ENCODE measurements around the gene GLI3.

GLI3 gene

GRCh38 chr7:42143711-42144600, 93.1 kb downstream of the GLI3 start:
- no peaks in the 10 kb centered on the region for H3K27me3 ChIP-seq (ENCODE audit: control insufficient read depth in 1 of 2, insufficient read depth in 2 of 2, low read length in 2 of 2)
- H3K36me3 ChIP-seq (ENCODE audit: control insufficient read depth in 2 of 2, insufficient read depth in 2 of 2, low read length in 2 of 2), result peaks cover 0 to 6% of the 10 kb centered on the region in 2 donors
- H3K4me3 ChIP-seq (ENCODE audit: low read length in 2 of 2), result no peak overlapping the region
- no peak overlapping the region for H3K9ac ChIP-seq (ENCODE audit: low read length in 2 of 2)
- no peak overlapping the region for H3K27ac ChIP-seq (ENCODE audit: low read length)
- H3K4me1 ChIP-seq (ENCODE audit: control insufficient read depth, insufficient read depth, low read length), result peaks cover 7% of the 10 kb centered on the region
- H3K9me3 ChIP-seq (ENCODE audit: control insufficient read depth in 2 of 2, low read length in 2 of 2), result no peaks in the 10 kb centered on the region

DNA sequence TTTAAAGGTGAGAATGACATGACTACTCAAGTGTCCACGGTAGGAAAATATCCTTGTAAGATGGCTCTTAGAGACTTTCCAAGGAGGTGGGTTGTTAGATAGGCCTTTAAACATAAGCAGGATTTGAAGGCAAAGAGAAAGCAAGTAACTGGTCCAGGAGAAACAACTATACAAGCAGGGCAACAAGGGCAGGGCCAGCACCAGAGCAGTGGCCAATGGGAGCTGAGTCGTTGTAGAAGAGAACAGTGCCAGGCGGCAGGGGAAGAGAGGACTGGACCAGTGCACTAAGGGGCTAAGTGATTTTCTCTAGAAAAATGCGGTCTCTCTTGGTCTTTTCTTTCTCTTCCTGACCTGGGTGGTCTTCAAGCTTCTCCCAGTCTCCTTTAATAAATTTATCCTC, 94.9 kb downstream of the GLI3 start:
- peaks cover 19% of the 10 kb centered on the region for H3K4me1 ChIP-seq (ENCODE audit: control insufficient read depth, insufficient read depth, low read length)
- no peak overlapping the region for H3K9ac ChIP-seq (ENCODE audit: low read length in 2 of 2)
- H3K27ac ChIP-seq (ENCODE audit: low read length), result no peak overlapping the region
- H3K27me3 ChIP-seq (ENCODE audit: control insufficient read depth in 1 of 2, insufficient read depth in 2 of 2, low read length in 2 of 2), result no peaks in the 10 kb centered on the region
- H3K36me3 ChIP-seq (ENCODE audit: control insufficient read depth in 2 of 2, insufficient read depth in 2 of 2, low read length in 2 of 2), result peaks cover 0 to 5% of the 10 kb centered on the region in 2 donors
- H3K4me3 ChIP-seq (ENCODE audit: low read length in 2 of 2), result no peak overlapping the region
- H3K9me3 ChIP-seq (ENCODE audit: control insufficient read depth in 2 of 2, low read length in 2 of 2), result no peaks in the 10 kb centered on the region

DNA sequence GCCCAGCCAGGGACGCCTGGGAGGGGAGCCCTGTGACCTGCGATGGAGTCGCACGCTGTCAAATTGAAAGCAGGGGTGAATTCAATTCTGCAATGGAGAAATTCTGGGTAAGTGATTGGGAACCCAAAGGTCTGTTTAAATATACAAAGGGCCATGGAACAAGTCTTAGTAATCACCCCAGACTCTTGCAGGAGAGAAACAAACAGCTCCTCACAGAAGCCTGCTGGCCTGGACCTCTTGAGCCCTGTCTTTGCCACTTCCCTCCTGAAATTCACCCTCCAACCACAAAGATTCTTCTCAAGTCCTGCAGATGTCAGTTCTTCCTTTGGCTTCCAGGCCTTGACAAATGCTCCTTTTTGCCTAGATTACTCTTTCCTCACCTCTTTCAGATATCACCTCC, 97.3 kb downstream of the GLI3 start:
- Histone ChIP-seq H3K4me3 (ENCODE audit: low read length in 2 of 2) (no peak overlapping the region), H3K36me3 (ENCODE audit: control insufficient read depth in 2 of 2, insufficient read depth in 2 of 2, low read length in 2 of 2) (no peaks in the 10 kb centered on the region), H3K9me3 (ENCODE audit: control insufficient read depth in 2 of 2, low read length in 2 of 2) (no peaks in the 10 kb centered on the region), H3K4me1 (ENCODE audit: control insufficient read depth, insufficient read depth, low read length) (peaks cover 28% of the 10 kb centered on the region), H3K9ac (ENCODE audit: low read length in 2 of 2) (no peak overlapping the region), H3K27ac (ENCODE audit: low read length) (no peak overlapping the region), H3K27me3 (ENCODE audit: control insufficient read depth in 1 of 2, insufficient read depth in 2 of 2, low read length in 2 of 2) (no peaks in the 10 kb centered on the region)

DNA sequence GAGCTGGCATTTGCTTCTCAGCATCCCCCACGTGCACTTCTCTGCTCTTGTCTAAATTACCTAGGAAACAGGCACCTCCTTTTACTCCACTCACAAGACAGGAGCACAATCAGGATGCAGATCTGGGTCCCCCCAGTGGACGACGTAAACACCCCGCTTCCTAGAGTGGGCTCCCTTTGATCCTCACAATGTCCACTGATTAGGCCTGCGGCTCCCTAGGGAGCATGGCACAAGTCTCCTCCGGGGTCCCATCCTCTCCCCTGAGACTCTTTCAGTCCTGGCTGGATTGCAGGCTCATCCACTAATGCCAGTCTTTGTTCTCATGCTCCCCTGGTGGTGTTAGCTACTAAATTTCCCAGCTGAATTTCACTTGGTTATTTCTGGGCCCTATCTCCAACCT, 98.3 kb downstream of the GLI3 start:
- H3K4me1 ChIP-seq (ENCODE audit: control insufficient read depth, insufficient read depth, low read length), result peaks cover 24% of the 10 kb centered on the region

DNA sequence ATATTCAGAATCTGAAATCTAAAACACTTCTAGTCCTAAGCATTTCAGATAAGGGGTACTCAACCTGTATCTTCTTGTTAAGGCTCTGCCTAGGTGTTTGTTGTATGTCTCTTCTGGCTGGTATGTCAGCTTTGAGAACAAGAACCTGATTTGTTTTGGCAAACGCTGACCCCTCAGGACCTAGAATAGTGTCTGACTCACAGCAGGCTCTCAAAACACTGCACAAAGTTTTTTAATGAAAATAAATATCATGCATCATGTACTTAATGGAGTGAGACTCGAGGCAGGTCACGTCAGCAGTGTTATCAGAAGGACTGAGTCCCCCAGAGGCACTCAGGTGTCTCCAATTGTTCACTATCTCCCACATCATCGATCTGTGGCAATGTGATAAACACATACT, 99.1 kb downstream of the GLI3 start:
- no peak overlapping the region for H3K9ac ChIP-seq (ENCODE audit: low read length in 2 of 2)
- no peaks in the 10 kb centered on the region for H3K9me3 ChIP-seq (ENCODE audit: control insufficient read depth in 2 of 2, low read length in 2 of 2)
- H3K36me3 ChIP-seq (ENCODE audit: control insufficient read depth in 2 of 2, insufficient read depth in 2 of 2, low read length in 2 of 2), result no peaks in the 10 kb centered on the region
- peaks cover 24% of the 10 kb centered on the region for H3K4me1 ChIP-seq (ENCODE audit: control insufficient read depth, insufficient read depth, low read length)
- H3K27ac ChIP-seq (ENCODE audit: low read length), result no peak overlapping the region
- no peaks in the 10 kb centered on the region for H3K27me3 ChIP-seq (ENCODE audit: control insufficient read depth in 1 of 2, insufficient read depth in 2 of 2, low read length in 2 of 2)
- H3K4me3 ChIP-seq (ENCODE audit: low read length in 2 of 2), result no peak overlapping the region

More for the DNA sequence above, 98.3 kb downstream of the GLI3 start:
- H3K27ac ChIP-seq (ENCODE audit: low read length), result no peak overlapping the region
- H3K9me3 ChIP-seq (ENCODE audit: control insufficient read depth in 2 of 2, low read length in 2 of 2), result no peaks in the 10 kb centered on the region
- H3K36me3 ChIP-seq (ENCODE audit: control insufficient read depth in 2 of 2, insufficient read depth in 2 of 2, low read length in 2 of 2), result no peaks in the 10 kb centered on the region
- no peak overlapping the region for H3K4me3 ChIP-seq (ENCODE audit: low read length in 2 of 2)
- H3K9ac ChIP-seq (ENCODE audit: low read length in 2 of 2), result no peak overlapping the region
- H3K27me3 ChIP-seq (ENCODE audit: control insufficient read depth in 1 of 2, insufficient read depth in 2 of 2, low read length in 2 of 2), result no peaks in the 10 kb centered on the region

DNA sequence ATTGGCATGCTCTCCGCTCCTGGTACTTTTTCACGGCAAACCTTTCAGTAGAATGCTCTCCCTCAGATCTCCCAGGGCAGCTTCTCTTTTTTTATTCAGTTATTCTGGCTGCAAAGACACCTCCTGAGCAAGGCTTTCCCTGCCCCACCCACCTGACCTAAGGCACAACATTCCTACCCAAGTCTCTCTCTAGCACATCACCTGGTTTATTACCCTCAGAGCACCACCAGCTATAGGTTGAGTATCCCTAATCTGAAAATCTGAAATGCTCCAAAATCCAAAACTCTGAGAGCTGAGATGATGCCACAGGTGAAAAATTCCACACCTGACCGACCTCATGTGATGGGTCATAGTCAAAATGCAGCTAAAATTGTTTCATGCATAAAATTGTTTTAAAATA, 99.6 kb downstream of the GLI3 start:
- Histone ChIP-seq H3K9ac (ENCODE audit: low read length in 2 of 2) (no peak overlapping the region), H3K4me3 (ENCODE audit: low read length in 2 of 2) (no peak overlapping the region), H3K4me1 (ENCODE audit: control insufficient read depth, insufficient read depth, low read length) (peaks cover 24% of the 10 kb centered on the region), H3K36me3 (ENCODE audit: control insufficient read depth in 2 of 2, insufficient read depth in 2 of 2, low read length in 2 of 2) (no peaks in the 10 kb centered on the region), H3K9me3 (ENCODE audit: control insufficient read depth in 2 of 2, low read length in 2 of 2) (no peaks in the 10 kb centered on the region), H3K27me3 (ENCODE audit: control insufficient read depth in 1 of 2, insufficient read depth in 2 of 2, low read length in 2 of 2) (no peaks in the 10 kb centered on the region), H3K27ac (ENCODE audit: low read length) (no peak overlapping the region)

GRCh38 chr7:42135728-42136127, 101.3 kb downstream of the GLI3 start:
- Histone ChIP-seq H3K9ac (ENCODE audit: low read length in 2 of 2) (no peak overlapping the region), H3K9me3 (ENCODE audit: control insufficient read depth in 2 of 2, low read length in 2 of 2) (no peaks in the 10 kb centered on the region), H3K36me3 (ENCODE audit: control insufficient read depth in 2 of 2, insufficient read depth in 2 of 2, low read length in 2 of 2) (no peaks in the 10 kb centered on the region), H3K27me3 (ENCODE audit: control insufficient read depth in 1 of 2, insufficient read depth in 2 of 2, low read length in 2 of 2) (no peaks in the 10 kb centered on the region), H3K27ac (ENCODE audit: low read length) (no peak overlapping the region), H3K4me1 (ENCODE audit: control insufficient read depth, insufficient read depth, low read length) (peaks cover 24% of the 10 kb centered on the region), H3K4me3 (ENCODE audit: low read length in 2 of 2) (no peak overlapping the region)

DNA sequence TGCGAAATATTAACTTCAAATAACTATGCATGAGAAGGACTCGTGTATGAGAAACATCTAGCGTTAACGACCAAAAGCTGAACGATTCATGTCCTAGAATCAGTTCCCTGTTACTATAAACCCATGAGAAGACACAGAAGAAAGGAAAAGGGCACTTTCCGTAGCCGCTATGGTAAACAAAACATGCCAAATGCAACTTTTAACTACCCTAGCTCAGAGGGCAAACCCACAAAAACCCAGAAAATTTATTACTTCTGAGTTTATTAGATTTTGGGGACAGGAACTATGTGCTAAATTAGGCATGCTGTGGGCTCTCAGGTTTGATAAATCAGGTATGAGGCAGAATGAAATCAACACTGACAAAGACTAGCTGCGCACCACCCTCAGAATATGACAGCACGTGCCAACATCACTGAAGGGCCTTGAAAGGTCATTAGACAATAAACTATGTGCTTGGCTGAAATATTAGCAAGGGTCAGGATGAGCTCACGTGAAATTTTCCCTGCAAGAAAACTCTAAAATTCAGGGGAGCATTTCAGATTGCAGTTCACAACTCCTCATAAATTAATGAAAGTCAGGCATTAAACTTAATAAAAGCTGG, 102.6 kb downstream of the GLI3 start:
- Histone ChIP-seq H3K36me3 (ENCODE audit: control insufficient read depth in 2 of 2, insufficient read depth in 2 of 2, low read length in 2 of 2) (peaks cover 0 to 3% of the 10 kb centered on the region in 2 donors), H3K4me1 (ENCODE audit: control insufficient read depth, insufficient read depth, low read length) (peaks cover 24% of the 10 kb centered on the region), H3K4me3 (ENCODE audit: low read length in 2 of 2) (no peak overlapping the region), H3K9ac (ENCODE audit: low read length in 2 of 2) (no peak overlapping the region), H3K27ac (ENCODE audit: low read length) (no peak overlapping the region), H3K27me3 (ENCODE audit: control insufficient read depth in 1 of 2, insufficient read depth in 2 of 2, low read length in 2 of 2) (no peaks in the 10 kb centered on the region), H3K9me3 (ENCODE audit: control insufficient read depth in 2 of 2, low read length in 2 of 2) (no peaks in the 10 kb centered on the region)

GRCh38 chr7:42133321-42133720, 103.7 kb downstream of the GLI3 start:
- no peaks in the 10 kb centered on the region for H3K9me3 ChIP-seq (ENCODE audit: control insufficient read depth in 2 of 2, low read length in 2 of 2)
- H3K4me3 ChIP-seq (ENCODE audit: low read length in 2 of 2), result no peak overlapping the region
- H3K36me3 ChIP-seq (ENCODE audit: control insufficient read depth in 2 of 2, insufficient read depth in 2 of 2, low read length in 2 of 2), result peaks cover 0 to 3% of the 10 kb centered on the region in 2 donors
- peaks cover 17% of the 10 kb centered on the region for H3K4me1 ChIP-seq (ENCODE audit: control insufficient read depth, insufficient read depth, low read length)
- H3K9ac ChIP-seq (ENCODE audit: low read length in 2 of 2), result no peak overlapping the region
- H3K27ac ChIP-seq (ENCODE audit: low read length), result no peak overlapping the region
- H3K27me3 ChIP-seq (ENCODE audit: control insufficient read depth in 1 of 2, insufficient read depth in 2 of 2, low read length in 2 of 2), result no peaks in the 10 kb centered on the region

DNA sequence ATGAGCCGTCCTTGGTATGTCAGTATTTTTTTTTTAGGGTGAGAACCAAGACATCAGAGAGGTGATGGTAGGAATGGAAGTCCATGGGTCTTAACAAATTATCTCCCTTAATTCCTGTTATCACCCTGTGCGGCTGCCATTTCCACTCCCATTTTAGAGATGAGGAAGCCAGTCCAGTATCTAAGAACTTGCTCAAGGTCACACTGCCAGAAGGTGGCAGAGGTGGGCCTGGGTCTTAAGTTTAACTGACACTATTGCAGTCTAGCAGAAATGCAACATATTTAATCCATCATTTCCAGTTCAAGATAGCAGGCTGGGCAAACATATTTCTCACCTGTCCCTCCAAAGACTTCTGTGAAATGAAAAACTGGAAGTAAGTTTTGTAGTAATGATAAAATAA, 108.3 kb downstream of the GLI3 start:
- Histone ChIP-seq H3K27me3 (ENCODE audit: control insufficient read depth in 1 of 2, insufficient read depth in 2 of 2, low read length in 2 of 2) (no peaks in the 10 kb centered on the region), H3K36me3 (ENCODE audit: control insufficient read depth in 2 of 2, insufficient read depth in 2 of 2, low read length in 2 of 2) (peaks cover 0 to 3% of the 10 kb centered on the region in 2 donors), H3K4me3 (ENCODE audit: low read length in 2 of 2) (no peak overlapping the region), H3K4me1 (ENCODE audit: control insufficient read depth, insufficient read depth, low read length) (no peaks in the 10 kb centered on the region), H3K9ac (ENCODE audit: low read length in 2 of 2) (no peak overlapping the region), H3K27ac (ENCODE audit: low read length) (no peak overlapping the region), H3K9me3 (ENCODE audit: control insufficient read depth in 2 of 2, low read length in 2 of 2) (no peaks in the 10 kb centered on the region)

- H3K4me1 ChIP-seq (ENCODE audit: control insufficient read depth, insufficient read depth, low read length), result no peaks in the 10 kb centered on the region
- H3K9ac ChIP-seq (ENCODE audit: low read length in 2 of 2), result no peak overlapping the region
- H3K4me3 ChIP-seq (ENCODE audit: low read length in 2 of 2), result no peak overlapping the region
- H3K27me3 ChIP-seq (ENCODE audit: control insufficient read depth in 1 of 2, insufficient read depth in 2 of 2, low read length in 2 of 2), result no peaks in the 10 kb centered on the region
- H3K36me3 ChIP-seq (ENCODE audit: control insufficient read depth in 2 of 2, insufficient read depth in 2 of 2, low read length in 2 of 2), result peaks cover 0 to 3% of the 10 kb centered on the region in 2 donors
- no peak overlapping the region for H3K27ac ChIP-seq (ENCODE audit: low read length)
- no peaks in the 10 kb centered on the region for H3K9me3 ChIP-seq (ENCODE audit: control insufficient read depth in 2 of 2, low read length in 2 of 2)
These were observed 109.8 kb downstream of the GLI3 start for GRCh38 chr7:42127232-42127622.

All from stomach smooth muscle (tissue), 2 donors.